Measurements from ENCODE around the gene FECH. TPM values are rescaled to one million over a fixed set of nuclear protein-coding genes. Genes with fewer than 3 reads are reported as not detected.

Gene FECH
- total RNA-seq, 1 experiment from 2014 or later, result 83.4 TPM

- intact Hi-C loops (cut with micrococcal nuclease; ENCODE audit: unreplicated experiment), result no loop called here
- no peaks in the 10 kb centered on the region; the same call in 1 of the 2 replicates for H4K20me1 ChIP-seq (ENCODE audit: insufficient read depth)
- POLR2A ChIA-PET (ENCODE audit: unreplicated experiment), result no interaction called here
- CTCF ChIA-PET, result no interaction called here
- TF ChIP-seq CTCF (conservative IDR thresholded peaks at IDR 0.05) (no peak), EZH2 (IDR thresholded peaks at IDR 0.05; ENCODE audit: low read depth) (no peak)
- 0 out of 2 replicates have a peak, but pooled peaks cover 4% of the 10 kb centered on the region for H3F3A ChIP-seq (ENCODE audit: insufficient read depth, low read depth)
- BruUV-seq (replicated peaks), result no TSS peak
- no peaks in the 10 kb centered on the region for H3K27me3 ChIP-seq (ENCODE audit: insufficient read depth, low read depth)
- 0 out of 2 replicates have a peak, but pooled peaks cover 4% of the 10 kb centered on the region for H3K4me1 ChIP-seq (replicated peaks; ENCODE audit: insufficient read depth)
- H2AFZ ChIP-seq, result no peak overlapping the region
- no peak overlapping the region for H3K4me2 ChIP-seq
- H3K79me2 ChIP-seq (ENCODE audit: low read depth), result no peaks in the 10 kb centered on the region
- no peak overlapping the region for H3K4me3 ChIP-seq
- no peak overlapping the region for H3K27ac ChIP-seq
- H3K9me2 ChIP-seq (ENCODE audit: insufficient read depth), result no peaks in the 10 kb centered on the region
- H3K36me3 ChIP-seq (ENCODE audit: low read depth), result no peaks in the 10 kb centered on the region
- no peaks in the 10 kb centered on the region for H3K9me3 ChIP-seq (ENCODE audit: insufficient read depth, low read depth)
- DNase-seq, result peak in 1 of 2 experiments; percentile 52
Measured at GRCh38 chr18:57519668-57520424, 66.7 kb downstream of the FECH start.

GRCh38 chr18:57518533-57518932 lies 68.0 kb downstream of the FECH start:
- Histone ChIP-seq H3K9me3 (ENCODE audit: insufficient read depth, low read depth) (no peaks in the 10 kb centered on the region), H3K4me3 (no peak overlapping the region), H3K27ac (no peak overlapping the region), H3K79me2 (ENCODE audit: low read depth) (no peaks in the 10 kb centered on the region), H3F3A (ENCODE audit: insufficient read depth, low read depth) (0 out of 2 replicates have a peak, but pooled peaks cover 4% of the 10 kb centered on the region), H3K4me1 (replicated peaks; ENCODE audit: insufficient read depth) (0 out of 2 replicates have a peak, but pooled peaks cover 4% of the 10 kb centered on the region), H2AFZ (no peak overlapping the region), H3K9me2 (ENCODE audit: insufficient read depth) (no peaks in the 10 kb centered on the region), H3K27me3 (ENCODE audit: insufficient read depth, low read depth) (no peaks in the 10 kb centered on the region), H3K36me3 (ENCODE audit: low read depth) (no peaks in the 10 kb centered on the region), H3K4me2 (no peak overlapping the region), H4K20me1 (ENCODE audit: insufficient read depth) (no peaks in the 10 kb centered on the region; the same call in 1 of the 2 replicates)
- ChIA-PET POLR2A (ENCODE audit: unreplicated experiment) (no interaction called here), CTCF (no interaction called here)
- no TSS peak for BruUV-seq (replicated peaks)
- no peak for DNase-seq
- TF ChIP-seq EZH2 (IDR thresholded peaks at IDR 0.05; ENCODE audit: low read depth), result no peak
- TF ChIP-seq CTCF (conservative IDR thresholded peaks at IDR 0.05), result no peak
- intact Hi-C loops (cut with micrococcal nuclease; ENCODE audit: unreplicated experiment), result no loop called here

GRCh38 chr18:57516056-57516455 lies 70.4 kb downstream of the FECH start:
- Histone ChIP-seq H3K9me3 (ENCODE audit: insufficient read depth, low read depth) (no peaks in the 10 kb centered on the region), H3K4me3 (no peak overlapping the region), H2AFZ (no peak overlapping the region), H3K79me2 (ENCODE audit: low read depth) (no peaks in the 10 kb centered on the region), H3K27me3 (ENCODE audit: insufficient read depth, low read depth) (no peaks in the 10 kb centered on the region), H3K4me1 (replicated peaks; ENCODE audit: insufficient read depth) (0 out of 2 replicates have a peak, but pooled peaks cover 4% of the 10 kb centered on the region), H3K27ac (no peak overlapping the region), H3K9me2 (ENCODE audit: insufficient read depth) (peaks cover 4% of the 10 kb centered on the region), H4K20me1 (ENCODE audit: insufficient read depth) (no peaks in the 10 kb centered on the region; the same call in 1 of the 2 replicates), H3K36me3 (ENCODE audit: low read depth) (no peaks in the 10 kb centered on the region), H3F3A (ENCODE audit: insufficient read depth, low read depth) (0 out of 2 replicates have a peak, but pooled peaks cover 4% of the 10 kb centered on the region), H3K4me2 (no peak overlapping the region)
- no peak for DNase-seq
- POLR2A ChIA-PET (ENCODE audit: unreplicated experiment), result no interaction called here
- CTCF ChIA-PET, result no interaction called here
- no TSS peak for BruUV-seq (replicated peaks)
- TF ChIP-seq EZH2 (IDR thresholded peaks at IDR 0.05; ENCODE audit: low read depth), result no peak
- TF ChIP-seq CTCF (conservative IDR thresholded peaks at IDR 0.05), result no peak
- intact Hi-C loops (cut with micrococcal nuclease; ENCODE audit: unreplicated experiment), result no loop called here

Measured in PC-9 (cell line).